NCI-H1105 treated with DMSO at 0.1 percent for 48 hours (cell line): Measurements from ENCODE around the gene KCNAB2.
A peak's percentile ranks its signal among the peaks of the same experiment; 100 is the strongest.

ENCODE experiments used
- DNase-seq: peaks from one replicate; lab custom pipeline; 2025; lab: John Stamatoyannopoulos, UW

The KCNAB2 gene

DNA sequence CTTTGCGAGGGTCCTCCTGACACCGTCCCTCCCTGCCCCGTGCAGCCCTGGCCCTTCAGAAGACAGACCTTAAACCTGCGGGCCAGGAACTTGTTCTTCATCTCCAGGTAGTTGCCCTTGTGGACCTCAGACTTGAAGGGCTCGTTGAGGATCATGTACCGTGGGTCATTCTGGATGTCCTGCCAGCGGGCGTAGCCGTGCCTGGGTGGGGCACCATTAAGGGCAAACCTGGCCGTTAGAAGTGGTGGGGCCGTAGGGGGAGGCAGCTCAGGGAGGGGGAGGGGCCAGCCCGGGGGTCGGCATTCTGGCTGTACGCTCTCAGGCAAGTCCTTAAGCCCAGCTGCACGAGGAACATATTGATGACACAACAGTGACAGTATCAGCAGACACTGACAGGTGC, 64.6 kb downstream of the KCNAB2 start:
- no peak for DNase-seq

DNA sequence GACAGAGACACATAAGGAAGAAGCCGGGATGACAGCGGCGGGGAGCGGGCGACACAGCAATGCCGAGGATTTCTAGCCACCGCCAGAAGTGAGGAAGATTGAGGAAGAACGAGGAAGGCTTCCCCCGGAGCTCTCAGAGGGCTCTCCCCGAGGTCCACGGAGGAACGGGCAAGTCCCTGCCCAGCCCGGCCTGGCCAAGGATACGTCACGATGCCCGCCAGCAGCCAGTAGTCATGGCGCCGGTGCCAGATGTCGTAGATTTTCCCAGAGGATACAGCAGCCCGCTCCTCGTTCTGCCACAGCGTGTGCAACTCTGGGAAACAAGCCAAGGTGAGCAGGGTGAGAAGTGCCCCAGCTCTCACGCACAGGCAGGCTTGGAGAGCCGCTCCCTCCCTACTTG, 65.9 kb downstream of the KCNAB2 start:
- peak; percentile 81 for DNase-seq

DNA sequence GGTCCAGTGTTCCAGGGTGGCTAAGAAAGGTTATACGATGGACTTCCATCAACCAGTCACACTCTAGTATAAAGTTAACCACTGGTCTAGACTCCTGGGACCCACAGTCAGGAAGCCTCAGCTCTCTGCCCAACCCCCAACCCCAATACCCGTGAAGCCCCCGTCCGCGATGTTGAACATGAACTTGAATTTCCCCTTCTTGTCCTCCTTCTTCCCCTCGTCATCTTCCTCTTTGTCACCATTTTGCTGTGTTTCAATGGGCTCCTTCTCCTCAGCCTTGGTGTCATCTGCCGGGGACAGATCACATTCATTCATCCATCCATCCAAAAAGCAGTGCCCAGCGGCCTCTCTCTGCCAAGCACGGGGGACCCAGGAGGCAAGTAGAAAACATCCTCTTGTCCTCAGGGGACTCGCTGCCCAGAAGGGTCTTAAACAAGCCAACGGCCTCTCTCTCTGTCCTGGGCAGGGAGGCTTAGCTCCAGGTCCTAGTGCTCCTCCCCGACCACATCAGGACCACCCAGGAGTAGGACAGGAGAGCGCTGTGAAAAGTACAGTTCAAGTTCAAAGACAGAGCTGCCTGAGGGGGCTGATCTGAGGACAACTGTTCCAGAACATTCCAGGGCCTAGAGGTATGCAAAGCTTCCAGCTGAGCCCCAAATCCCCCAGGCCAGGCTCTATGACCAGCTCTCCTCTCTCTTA, 66.5 kb downstream of the KCNAB2 start:
- no peak for DNase-seq

DNA sequence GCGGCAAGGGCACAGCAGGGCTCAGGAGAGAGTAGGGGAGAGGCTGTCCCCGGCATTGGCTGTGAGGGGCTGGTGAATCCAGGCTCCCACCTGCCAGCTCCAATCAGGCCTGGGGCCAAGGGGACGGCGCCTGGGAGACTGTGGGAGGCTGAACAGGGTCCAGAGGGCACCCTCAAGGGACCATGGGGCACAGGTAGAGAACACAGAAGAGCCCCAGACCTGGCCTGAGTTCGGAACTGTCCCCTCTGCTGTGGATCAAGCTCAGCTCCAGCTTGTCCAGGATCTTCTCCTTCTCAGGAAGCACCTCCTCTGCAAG, 67.0 kb downstream of the KCNAB2 start:
- DNase-seq = no peak

DNA sequence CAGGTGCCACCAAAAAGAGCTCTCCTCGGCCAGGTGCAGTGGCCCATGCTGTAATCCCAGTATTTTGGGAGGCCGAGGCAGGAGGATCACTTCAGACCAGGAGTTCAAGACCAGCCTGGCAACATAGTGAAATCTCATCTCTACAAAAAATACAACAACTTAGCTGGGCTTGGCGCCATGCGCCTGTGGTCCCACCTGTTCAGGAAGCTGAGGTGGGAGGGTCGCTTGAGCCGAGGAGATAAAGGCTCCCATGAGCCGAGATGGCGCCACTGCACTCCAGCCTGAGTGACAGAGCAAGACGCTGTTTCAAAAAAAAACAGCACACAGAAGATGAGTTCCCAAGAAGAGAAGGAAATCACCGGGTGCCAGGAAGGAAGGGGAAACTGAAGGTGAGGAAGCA, 67.4 kb downstream of the KCNAB2 start:
- DNase-seq = no peak

DNA sequence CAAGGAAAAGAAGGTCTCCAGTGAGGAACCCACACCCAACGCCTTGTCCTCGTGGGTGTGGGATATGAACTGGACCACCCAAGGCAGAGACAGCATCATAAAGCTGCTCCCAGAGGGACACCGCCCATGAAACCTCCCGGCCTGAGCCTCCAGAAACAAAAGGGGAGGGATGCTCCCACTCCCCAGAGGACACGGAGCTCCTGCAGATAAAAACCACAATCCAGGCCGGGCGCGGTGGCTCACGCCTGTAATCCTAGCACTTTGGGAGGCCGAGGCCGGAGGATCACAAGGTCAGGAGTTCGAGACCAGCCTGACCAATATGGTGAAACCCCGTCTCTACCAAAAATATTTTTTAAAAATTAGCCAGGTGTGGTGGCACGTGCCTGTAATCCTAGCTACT, 68.1 kb downstream of the KCNAB2 start:
- no peak for DNase-seq

DNA sequence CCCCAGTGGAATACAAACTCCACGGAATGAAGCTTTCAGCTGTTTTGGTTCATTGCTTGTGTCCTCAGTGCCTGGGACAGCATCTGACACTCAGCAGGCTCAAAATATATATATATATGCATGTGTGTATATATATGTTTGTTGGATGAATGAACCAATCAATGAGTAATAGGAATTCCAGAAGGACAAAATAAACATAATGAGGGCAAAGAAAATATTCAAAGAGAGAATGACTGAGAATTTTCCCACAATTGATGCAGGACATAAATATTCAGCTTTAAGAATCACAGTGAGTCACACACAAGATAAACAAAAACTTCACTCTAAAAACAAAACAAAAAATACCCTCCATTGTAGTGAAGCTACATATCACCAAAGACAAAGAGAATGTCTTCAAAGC, 70.4 kb downstream of the KCNAB2 start:
- DNase-seq = no peak

DNA sequence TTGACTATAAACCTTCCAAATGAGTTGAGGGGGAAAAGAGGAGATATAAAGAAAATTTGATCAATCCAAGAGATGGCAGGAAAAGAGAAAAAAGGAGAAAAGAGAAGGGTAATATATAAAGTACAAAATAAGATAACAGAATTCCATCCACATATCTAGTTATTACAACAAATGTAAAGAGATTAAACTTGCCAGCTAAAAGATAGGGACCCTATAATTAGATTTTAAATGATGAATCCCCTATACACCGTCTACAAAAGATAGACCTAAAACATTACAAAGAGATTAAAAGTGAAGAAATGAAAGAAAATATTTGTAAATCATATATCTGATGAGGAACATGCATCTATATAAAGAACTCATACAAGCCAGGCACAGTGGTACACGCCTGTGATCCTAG, 71.4 kb downstream of the KCNAB2 start:
- DNase-seq = no peak

DNA sequence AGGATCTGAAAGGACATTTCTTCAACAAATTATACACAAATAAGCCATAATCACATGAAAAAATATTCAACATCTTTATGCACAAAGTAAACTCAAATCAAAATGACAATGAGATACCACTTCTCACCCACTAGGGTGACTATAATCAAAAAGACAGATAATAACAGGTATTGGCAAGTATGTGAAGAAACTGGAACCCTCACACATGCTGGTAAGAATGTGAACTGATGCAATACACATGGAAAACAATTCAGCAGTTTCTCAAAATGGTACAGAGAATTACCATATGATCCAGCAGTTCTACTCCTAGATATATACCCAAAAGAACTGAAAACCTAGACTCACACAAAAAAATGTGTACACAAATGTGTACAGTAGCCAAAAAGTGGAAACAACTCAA, 71.9 kb downstream of the KCNAB2 start:
- no peak for DNase-seq

DNA sequence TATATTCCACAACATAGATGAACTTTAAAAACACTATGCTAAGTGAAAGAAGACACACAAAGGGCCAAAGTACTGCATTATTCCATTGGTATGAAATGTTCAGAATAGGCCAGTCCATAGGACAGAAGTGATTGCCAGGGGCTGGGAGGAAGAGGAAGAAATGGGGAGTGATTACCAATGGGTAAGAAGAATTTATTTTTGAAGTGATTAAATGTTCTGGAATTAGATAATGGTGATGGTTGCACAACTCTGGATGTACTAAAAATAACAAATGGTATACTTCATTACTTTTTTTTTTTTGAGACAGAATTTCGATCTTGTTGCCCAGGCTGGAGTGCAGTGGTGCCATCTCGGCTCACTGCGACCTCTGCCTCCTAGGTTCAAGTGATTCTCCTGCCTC, 72.7 kb downstream of the KCNAB2 start:
- no peak for DNase-seq

DNA sequence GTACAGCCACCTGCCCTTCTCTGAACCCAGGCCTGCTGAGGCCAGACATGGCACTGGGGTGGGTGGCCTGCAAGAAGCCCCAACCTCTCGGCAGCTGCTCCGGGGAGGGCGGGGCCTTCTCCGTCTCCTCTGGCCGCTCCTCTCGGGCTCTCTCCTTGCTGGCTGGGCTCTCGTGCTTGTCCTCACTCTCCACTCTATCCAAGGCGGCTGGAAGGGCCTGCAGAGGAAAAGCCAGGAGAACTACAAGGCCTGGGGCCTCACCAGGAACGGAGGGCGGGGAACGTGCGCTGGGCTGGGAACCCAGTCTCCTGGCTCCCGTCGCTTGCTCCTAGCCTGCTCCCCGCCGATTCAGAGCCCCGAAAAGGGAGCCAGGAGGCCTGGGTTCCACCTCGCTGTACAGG, 75.3 kb downstream of the KCNAB2 start:
- DNase-seq = no peak

DNA sequence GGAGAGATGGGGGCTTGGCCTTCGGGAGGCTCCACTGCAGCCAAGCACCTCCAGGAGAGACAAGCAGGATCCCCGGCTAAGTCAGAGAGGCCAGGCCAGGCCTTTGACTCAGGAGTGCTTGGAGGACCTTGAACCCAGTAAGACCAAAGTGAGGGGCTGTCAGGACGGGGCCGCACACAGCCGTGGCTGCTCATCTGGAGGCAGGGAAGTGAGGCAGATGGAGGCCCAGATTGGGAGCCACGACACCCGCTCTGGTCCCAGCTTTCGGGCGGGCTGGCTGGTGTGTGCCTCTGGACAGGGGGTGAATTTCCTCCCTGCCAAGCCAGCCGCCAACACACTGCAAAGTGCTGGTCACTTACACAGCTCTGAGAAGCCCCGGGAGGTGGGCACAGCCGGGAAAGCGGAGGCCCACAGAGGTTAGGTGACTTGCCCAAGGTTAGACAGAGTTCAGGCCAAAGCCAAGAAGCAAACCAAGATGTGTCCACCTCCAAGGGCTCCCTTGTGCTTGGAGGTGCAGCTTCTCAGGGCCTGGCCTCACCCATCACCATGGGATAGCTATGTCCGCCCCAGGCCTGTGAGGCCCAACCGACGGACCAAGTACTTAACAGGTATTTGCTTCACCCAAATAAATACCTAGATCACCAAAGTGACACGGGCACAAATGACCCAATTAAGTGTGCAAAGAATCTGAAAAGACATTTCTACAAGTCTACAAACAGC, 76.1 kb downstream of the KCNAB2 start:
- DNase-seq = no peak

DNA sequence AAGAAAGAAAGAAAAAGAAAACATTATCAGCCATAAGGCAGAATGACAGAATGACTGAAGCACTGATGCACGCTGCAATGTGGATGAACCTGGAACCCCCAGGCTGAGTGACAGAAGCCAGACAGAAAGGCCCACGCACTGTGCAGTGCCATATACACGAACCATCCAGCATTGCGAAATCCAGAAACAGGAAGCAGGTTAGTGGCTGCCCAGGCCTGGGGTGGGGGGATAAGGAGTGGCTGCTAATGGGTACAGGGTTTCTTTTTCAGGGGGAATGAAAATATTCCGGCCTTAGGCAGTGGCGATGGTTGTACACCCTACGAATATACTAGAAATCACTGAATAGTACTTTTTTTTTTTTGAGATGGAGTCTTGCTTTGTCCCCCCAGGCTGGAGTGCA, 77.4 kb downstream of the KCNAB2 start:
- DNase-seq = no peak

DNA sequence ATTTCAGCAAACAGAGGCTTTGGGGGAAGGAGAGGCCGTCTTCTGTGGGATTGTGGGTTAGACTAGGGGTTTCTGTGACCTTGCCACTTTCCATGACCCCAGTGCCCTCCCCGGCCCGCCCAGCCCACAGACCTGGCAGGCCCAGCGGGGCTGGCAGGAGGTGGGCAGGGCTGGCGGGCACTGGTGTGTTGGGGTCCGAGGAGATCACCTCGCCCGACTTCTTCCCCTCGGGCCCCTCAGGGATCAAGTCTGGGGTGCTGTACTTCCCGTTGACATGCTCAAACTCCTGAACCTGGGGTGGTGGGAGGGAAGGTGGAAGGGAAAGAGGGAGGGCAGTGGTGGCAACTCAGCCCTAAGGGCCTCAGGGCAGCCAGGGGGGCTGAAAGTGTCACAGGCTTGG, 78.1 kb downstream of the KCNAB2 start:
- DNase-seq = no peak

DNA sequence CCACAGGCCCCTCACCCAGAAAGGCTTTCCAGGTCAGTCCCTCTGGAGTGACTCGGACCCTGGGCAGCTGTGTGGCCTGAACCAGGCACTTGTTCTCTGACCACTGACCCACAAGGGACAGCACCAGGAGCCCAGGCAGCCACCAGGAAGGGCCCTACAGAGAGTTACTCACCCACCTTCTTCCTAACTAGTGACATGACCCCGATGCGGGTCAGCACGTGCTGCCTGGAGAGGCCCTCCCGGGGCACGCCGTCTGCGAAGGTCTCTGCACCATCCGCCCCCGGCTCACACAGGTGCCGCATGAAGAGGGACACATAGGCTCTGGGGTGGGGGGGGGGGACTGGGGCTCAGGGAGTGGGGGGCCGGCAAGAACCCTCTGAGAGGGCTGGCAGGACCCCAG, 78.7 kb downstream of the KCNAB2 start:
- no peak for DNase-seq

DNA sequence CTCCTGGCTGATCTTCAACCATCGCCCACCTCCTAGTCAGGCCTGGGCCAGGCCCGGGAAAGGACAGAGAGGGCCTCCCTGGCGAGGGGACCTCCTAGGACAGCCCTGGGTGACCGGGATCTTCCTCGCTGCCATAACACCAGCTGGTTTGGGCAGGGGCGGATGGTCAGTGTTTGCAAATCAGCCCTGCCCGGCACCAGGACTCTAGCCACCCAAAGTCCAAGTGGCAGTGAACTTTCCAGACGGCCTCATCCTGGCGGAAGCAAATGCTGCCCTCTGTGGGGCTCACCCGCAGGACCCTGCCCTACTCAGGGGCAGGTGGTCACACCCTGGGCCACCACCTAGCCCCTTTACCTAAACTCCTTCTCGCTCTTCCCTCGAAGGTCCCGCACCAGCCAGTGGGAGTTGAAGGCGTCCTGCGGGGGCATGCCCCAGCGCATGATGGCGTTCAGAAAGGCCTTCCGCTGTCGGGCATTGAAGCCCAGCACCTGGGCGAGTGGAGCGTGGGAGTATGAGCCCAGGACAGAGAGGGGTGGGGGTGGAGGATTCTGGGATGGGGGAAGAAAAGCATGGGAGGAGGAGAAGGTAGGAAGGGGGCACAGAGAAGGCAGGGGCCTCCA, 79.2 kb downstream of the KCNAB2 start:
- no peak for DNase-seq

DNA sequence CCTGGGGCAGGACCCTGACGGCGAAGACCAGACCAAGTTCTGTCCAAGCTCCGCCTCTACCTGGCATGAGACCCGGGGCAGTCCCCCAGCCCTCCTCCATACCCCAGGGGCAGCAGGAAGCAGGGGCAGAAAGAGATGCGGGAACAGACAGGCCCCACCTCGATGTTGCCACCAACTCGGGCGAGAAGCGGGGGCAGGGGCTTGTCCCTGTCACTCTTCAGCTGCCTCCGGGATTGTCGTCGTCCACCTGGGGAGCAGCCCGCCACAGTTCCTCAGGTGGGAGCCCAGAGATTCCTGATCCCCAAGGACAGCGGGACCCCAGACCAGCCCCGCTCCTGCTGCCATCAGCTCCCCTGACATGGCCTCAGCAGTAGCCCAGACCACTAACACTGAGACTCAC, 79.7 kb downstream of the KCNAB2 start:
- DNase-seq = no peak

DNA sequence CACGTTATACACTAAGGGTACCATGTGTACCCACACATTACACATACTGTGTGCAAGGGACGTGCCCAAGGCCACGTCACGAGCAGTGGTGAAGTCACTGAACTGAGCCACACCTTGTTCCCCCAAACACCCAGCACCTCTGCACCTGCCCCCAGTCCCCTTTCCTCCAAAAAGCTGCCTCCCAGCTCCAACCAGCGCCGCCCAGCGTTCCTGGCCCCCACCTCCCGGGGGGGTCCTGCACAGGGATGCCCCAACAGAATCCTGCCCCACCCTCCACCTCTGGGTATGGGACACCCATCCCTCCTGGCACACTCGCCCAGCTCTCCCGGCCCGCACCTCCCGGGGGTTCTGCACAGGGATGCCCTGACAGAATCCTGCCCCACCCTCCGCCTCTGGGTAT, 80.3 kb downstream of the KCNAB2 start:
- no peak for DNase-seq

DNA sequence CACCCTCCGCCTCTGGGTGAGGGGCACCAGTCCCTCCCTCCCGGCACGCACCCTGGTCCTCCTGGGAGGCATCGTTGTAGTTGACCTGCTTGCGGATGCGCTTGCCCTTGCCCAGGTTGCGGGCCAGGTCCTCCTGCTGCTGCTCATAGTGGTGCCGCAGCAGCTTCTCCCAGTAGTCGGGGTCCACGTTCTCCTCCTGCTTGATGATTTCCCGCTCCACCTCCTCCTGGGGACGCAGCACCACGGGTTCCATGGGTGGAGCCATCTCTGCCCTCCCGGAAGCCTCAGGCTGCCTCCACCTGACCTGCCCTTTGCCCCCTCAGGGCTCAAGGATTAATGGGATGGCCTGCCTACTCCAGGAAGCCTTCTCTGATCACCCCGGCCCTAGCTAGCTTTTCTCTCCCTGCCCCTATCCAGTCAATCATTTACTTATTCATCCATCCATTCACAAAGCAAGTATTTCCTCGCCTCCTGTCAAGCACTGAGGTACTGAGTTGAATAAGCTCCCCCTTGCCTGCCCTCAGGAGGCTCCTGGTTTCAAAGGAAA, 80.9 kb downstream of the KCNAB2 start:
- no peak for DNase-seq

DNA sequence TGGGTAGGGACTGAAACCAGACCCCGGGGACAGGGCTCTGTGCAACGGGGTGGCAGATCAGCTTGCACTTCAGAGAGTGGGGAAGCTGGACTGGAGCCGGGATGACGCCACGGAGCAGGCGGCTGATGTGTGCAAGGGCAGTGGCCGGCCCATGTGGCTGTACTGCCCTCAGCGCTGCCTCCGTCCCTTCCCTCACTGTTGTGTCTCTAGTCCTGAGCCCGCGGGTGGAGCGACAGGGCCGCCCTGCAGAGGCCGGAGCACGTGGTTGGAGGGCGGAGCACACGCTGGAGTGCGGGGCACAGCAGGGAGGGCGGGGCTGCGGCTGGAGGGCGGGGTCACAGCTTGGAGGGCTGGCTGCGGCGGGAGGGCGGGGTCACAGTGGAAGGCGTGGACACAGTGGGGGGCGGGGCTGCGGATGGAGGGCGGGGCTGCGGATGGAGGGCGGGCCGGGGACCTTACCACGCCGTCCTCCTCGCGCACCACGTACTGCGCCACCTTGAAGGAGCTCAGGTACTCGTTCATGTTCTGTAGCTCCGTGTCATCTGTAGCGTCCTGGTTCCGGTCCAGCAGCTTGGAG, 82.0 kb downstream of the KCNAB2 start:
- DNase-seq = no peak

DNA sequence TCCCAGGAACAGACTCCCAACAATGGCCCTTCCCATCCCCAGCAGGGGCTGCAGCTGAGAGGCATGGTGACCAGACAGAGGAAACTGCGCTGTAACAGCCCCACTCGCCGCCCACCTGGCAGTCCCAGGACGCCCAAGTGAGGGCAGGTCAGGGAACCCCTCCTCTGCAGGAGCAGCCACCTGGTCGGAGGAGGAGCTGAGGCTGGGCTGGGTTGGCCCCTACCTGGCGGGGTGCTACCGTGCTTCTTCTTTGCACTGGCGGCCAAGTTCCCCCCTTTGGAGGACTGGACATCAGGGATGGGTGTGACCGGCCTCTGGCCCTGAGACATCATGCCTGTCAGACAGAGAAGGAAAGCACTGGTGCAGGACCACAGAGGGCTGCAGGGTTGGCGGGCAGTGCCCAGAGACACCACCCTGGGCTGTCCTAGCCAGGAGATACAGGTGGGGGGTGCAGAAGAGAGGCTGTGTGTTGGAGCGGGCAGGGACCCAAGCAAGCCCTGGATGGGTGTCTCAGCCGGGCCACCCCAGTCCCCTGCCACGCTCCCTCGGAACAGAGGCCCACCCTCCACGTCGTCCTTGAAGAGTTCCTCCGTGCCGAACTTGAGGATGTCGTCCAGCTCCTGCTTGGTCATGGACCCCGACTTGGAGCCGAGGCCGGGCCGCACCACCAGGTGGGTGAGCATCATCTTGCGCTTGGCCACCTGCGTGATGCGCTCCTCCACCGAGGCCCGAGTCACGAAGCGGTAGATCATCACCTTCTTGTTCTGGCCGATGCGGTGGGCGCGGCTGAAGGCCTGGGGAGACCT, 82.8 kb downstream of the KCNAB2 start:
- DNase-seq = no peak

DNA sequence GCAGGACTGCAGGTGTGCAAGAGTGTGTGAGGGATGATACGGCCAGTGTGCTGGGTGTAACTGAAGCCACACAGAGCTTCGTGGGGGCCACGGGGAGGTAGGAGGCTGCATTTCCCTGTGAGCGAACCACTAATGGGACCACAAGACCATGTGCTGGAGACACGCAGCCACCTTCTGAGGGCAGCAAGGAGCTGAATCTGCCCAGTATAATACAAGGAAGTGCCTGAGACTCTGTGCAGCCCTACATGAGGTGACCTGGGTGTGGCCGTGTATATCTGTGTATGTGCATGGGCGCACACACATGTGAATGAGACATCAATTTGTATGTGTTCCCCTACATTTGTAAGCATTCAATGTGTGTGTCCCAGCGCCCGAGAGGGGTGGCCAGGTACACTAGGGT, 83.6 kb downstream of the KCNAB2 start:
- no peak for DNase-seq
